HG03432 (cell line): ENCODE data around the gene TCOF1.

Experiments used
- ATAC-seq: cut with Tn5 transposase; IDR thresholded peaks from one replicate; pipeline ENCODE4 v1.9.1; 2021; ENCODE audit warnings: mild to moderate bottlenecking, moderate library complexity; ENCODE audit not compliant: unreplicated experiment

Gene TCOF1

GRCh38 chr5:150391064-150391834, 33.8 kb downstream of the TCOF1 start:
- ATAC-seq = no peak

- no peak for ATAC-seq
Observed at GRCh38 chr5:150391986-150392385, 34.5 kb downstream of the TCOF1 start.

- ATAC-seq = no peak
Observed at GRCh38 chr5:150392680-150393079, 35.2 kb downstream of the TCOF1 start.

- no peak for ATAC-seq
Observed at GRCh38 chr5:150393096-150393645, 35.7 kb downstream of the TCOF1 start.

- peak; percentile 50 for ATAC-seq
Observed at GRCh38 chr5:150394131-150394530, 36.6 kb downstream of the TCOF1 start.

GRCh38 chr5:150394912-150395687, 37.6 kb downstream of the TCOF1 start:
- no peak for ATAC-seq

GRCh38 chr5:150395688-150395975, 38.1 kb downstream of the TCOF1 start:
- ATAC-seq = no peak

GRCh38 chr5:150396267-150396666, 38.8 kb downstream of the TCOF1 start:
- ATAC-seq = no peak

- no peak for ATAC-seq
Observed at GRCh38 chr5:150397146-150397781, 39.8 kb downstream of the TCOF1 start.

- no peak for ATAC-seq
Observed at GRCh38 chr5:150397782-150398721, 40.6 kb downstream of the TCOF1 start.

- peak; percentile 63 for ATAC-seq
Observed at GRCh38 chr5:150398722-150399523, 41.4 kb downstream of the TCOF1 start.

GRCh38 chr5:150399524-150400211, 42.2 kb downstream of the TCOF1 start:
- ATAC-seq = peak; percentile 20

GRCh38 chr5:150400316-150401075, 43.0 kb downstream of the TCOF1 start:
- no peak for ATAC-seq

GRCh38 chr5:150401076-150401375, 43.5 kb downstream of the TCOF1 start:
- ATAC-seq = no peak

GRCh38 chr5:150401376-150402228, 44.1 kb downstream of the TCOF1 start:
- no peak for ATAC-seq

GRCh38 chr5:150402229-150402773, 44.8 kb downstream of the TCOF1 start:
- no peak for ATAC-seq

- ATAC-seq = no peak
Observed at GRCh38 chr5:150402901-150403342, 45.4 kb downstream of the TCOF1 start.
